BLaER1 treated with 17β-estradiol and CSF1 and Interleukin-3, amounts not matched to agents 10 nM and 100 nM (cell line): ENCODE results near the gene FZR1.

Experiments used
- H3K27ac ChIP-seq, 11 experiments: shearing (Covaris generic); formaldehyde crosslinking; 2 replicates each; pipeline ENCODE4 v1.8.1; 2022
- H3K27me3 ChIP-seq, 11 experiments: shearing (Covaris generic); formaldehyde crosslinking; 2 replicates each; pipeline ENCODE4 v1.8.1; 2022
- H3K36me3 ChIP-seq, 11 experiments: shearing (Covaris generic); formaldehyde crosslinking; 2 replicates each; pipeline ENCODE4 v1.8.1; 2022
- H3K4me1 ChIP-seq, 10 experiments: shearing (Covaris generic); formaldehyde crosslinking; 2 replicates each; pipeline ENCODE4 v1.8.1; 2022
- H3K4me2 ChIP-seq, 11 experiments: shearing (Covaris generic); formaldehyde crosslinking; 2 replicates each; pipeline ENCODE4 v1.8.1; 2022
- H3K4me3 ChIP-seq, 10 experiments: shearing (Covaris generic); formaldehyde crosslinking; 2 replicates each; pipeline ENCODE4 v1.8.1; 2022
- H3K9ac ChIP-seq, 11 experiments: shearing (Covaris generic); formaldehyde crosslinking; 2 replicates each; pipeline ENCODE4 v1.8.1; 2022
- H3K9me3 ChIP-seq, 11 experiments: shearing (Covaris generic); formaldehyde crosslinking; replicated peaks in 1 of 11; 2 replicates each; pipeline ENCODE4 v1.8.1; 2022
- H4K20me1 ChIP-seq, 11 experiments: shearing (Covaris generic); formaldehyde crosslinking; 2 replicates each; pipeline ENCODE4 v1.8.1; 2022
- Cebpa-rat ChIP-seq, 11 experiments: shearing (Covaris generic); IDR thresholded peaks; 2 replicates each; pipeline ENCODE4 v1.8.1; 2022

FZR1 gene

DNA sequence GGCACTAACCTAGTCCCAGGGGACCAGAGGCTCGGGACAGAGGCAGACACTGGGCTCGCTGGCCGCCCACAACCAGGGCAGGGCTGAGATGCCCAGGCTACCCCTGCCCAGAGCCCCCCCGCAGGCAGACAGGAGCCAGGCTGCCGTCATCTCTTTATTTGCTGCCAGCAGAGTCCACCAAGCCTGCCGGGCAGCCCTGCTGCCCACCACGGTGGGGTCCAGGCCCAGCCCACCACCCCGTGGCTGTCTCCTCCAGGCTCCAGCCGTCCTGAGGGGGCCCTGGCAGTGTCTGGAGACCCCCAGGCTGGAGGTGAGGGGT is 37.9 kb downstream of the FZR1 start:
- peaks cover 40 to 84% (median 63%) of the 10 kb centered on the region in 11 experiments; a peak in 21 of 22 replicates for H4K20me1 ChIP-seq
- peaks cover 0 to 10% (median 0%) of the 10 kb centered on the region in 10 experiments; a peak in 4 of 20 replicates for H3K4me1 ChIP-seq
- H3K27me3 ChIP-seq = no peaks in the 10 kb centered on the region
- H3K36me3 ChIP-seq = peaks cover 51 to 82% (median 66%) of the 10 kb centered on the region in 11 experiments
- no peak overlapping the region for H3K4me2 ChIP-seq
- no peak for TF ChIP-seq Cebpa-rat (IDR thresholded peaks at IDR 0.05)
- no peak overlapping the region for H3K27ac ChIP-seq
- H3K9me3 ChIP-seq = peaks cover 0 to 6% (median 0%) of the 10 kb centered on the region in 11 experiments; a peak in 4 of 22 replicates
- H3K4me3 ChIP-seq = no peak overlapping the region
- no peak overlapping the region; a peak in 1 of 22 replicates for H3K9ac ChIP-seq

DNA sequence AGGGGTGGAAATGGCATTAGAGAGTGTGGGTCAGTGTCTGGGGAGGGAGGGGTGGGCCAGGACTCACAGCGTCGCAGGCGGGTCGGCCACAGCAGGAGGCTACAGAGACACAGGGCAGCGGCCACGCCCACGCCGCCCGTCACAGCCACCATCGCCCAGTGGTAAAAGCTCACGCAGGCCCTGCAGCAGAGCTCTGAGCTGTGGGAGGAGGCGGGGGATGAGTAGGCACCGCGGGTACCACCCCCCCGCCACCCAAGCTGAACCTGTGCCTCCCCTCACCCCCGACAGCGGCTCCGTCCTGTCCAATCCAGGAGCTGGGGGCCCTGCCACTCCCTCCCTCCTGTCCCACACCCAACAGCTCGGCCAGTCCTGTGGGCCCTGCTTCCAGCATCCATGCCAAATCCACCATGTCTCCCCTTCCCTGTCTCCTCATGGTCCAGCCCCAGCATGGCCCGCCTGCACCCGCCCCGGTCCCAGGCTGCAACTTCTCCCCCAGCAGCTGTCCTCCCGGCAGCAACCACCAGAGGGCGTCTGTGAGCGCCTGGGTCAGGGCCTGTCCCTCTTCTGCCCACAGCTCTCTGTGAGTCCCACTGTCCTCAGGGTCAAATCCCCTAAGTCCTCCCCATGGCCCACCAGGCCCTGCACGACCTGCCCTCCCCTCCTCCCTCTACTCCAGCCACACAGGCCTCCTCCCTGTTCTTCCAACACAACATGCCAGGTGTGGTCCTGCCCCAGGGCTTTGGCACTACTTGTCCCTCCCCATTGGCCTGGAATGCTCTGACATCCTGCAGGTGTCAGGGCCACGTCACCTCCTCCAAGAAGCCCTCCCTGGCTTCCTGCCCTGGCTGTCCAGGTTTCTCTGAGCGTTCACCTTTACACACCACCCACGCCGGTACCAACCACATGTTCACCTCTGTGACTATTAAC is 38.9 kb downstream of the FZR1 start:
- Histone ChIP-seq H3K4me2 (no peak overlapping the region), H3K4me1 (peaks cover 0 to 12% (median 0%) of the 10 kb centered on the region in 10 experiments; a peak in 4 of 20 replicates), H3K36me3 (peaks cover 43 to 83% (median 64%) of the 10 kb centered on the region in 11 experiments), H3K9ac (no peak overlapping the region; a peak in 1 of 22 replicates), H3K4me3 (no peak overlapping the region), H4K20me1 (peaks cover 40 to 83% (median 63%) of the 10 kb centered on the region in 11 experiments; a peak in 21 of 22 replicates), H3K27ac (no peak overlapping the region), H3K27me3 (no peaks in the 10 kb centered on the region), H3K9me3 (no peaks in the 10 kb centered on the region)
- TF ChIP-seq Cebpa-rat (IDR thresholded peaks at IDR 0.05) = no peak

DNA sequence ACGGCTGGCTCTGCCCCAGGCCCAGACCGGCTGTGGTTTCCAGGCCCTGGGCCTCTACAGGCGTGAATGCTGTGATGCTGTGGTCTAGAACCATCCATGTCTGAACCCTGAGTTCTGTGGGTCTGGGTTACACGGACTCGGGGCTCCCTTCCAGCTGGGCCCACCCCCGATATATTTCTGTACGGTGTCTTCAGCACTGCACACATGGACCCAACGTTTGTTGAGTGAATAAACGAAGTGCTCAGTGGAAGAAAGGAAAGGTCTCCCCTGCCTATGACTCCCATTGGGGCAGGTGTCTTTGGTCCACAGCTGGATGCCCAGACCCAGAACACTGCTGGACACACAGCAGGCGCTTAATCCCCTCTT is 39.5 kb downstream of the FZR1 start:
- H3K4me3 ChIP-seq = no peak overlapping the region
- peaks cover 0 to 12% (median 0%) of the 10 kb centered on the region in 10 experiments; a peak in 5 of 20 replicates for H3K4me1 ChIP-seq
- H3K36me3 ChIP-seq = peaks cover 44 to 86% (median 65%) of the 10 kb centered on the region in 11 experiments
- H3K9me3 ChIP-seq = no peaks in the 10 kb centered on the region
- peaks cover 40 to 87% (median 64%) of the 10 kb centered on the region in 11 experiments; a peak in 21 of 22 replicates for H4K20me1 ChIP-seq
- H3K27me3 ChIP-seq = no peaks in the 10 kb centered on the region
- H3K9ac ChIP-seq = no peak overlapping the region; a peak in 1 of 22 replicates
- no peak overlapping the region for H3K4me2 ChIP-seq
- TF ChIP-seq Cebpa-rat (IDR thresholded peaks at IDR 0.05) = no peak
- no peak overlapping the region for H3K27ac ChIP-seq

DNA sequence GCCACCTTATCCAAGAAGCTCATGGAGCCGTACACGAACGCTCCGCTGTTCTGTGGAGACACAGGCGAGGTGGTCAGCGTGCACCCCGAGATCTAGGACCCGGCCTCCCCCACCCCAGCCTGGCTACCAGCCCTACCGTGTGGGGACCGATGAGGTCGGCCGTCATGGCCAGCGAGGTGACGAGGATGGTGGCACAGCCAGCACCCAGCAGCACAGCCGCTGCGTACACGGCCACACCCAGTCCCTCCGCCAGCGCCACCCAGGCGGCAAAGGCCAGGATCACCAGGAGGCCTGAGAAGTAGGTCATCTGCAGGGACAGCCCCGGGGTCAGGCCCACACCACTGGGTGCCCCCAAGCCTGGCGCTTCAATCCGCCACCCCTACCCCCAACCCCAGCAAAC is 40.0 kb downstream of the FZR1 start:
- H3K9ac ChIP-seq = no peak overlapping the region
- peaks cover 0 to 16% (median 3%) of the 10 kb centered on the region in 10 experiments; a peak in 9 of 20 replicates for H3K4me1 ChIP-seq
- TF ChIP-seq Cebpa-rat (IDR thresholded peaks at IDR 0.05) = no peak
- H3K27me3 ChIP-seq = no peaks in the 10 kb centered on the region
- no peaks in the 10 kb centered on the region for H3K9me3 ChIP-seq
- no peak overlapping the region for H3K27ac ChIP-seq
- no peak overlapping the region for H3K4me2 ChIP-seq
- H4K20me1 ChIP-seq = peaks cover 40 to 92% (median 69%) of the 10 kb centered on the region in 11 experiments; a peak in 21 of 22 replicates
- no peak overlapping the region for H3K4me3 ChIP-seq
- peaks cover 49 to 91% (median 70%) of the 10 kb centered on the region in 11 experiments for H3K36me3 ChIP-seq

DNA sequence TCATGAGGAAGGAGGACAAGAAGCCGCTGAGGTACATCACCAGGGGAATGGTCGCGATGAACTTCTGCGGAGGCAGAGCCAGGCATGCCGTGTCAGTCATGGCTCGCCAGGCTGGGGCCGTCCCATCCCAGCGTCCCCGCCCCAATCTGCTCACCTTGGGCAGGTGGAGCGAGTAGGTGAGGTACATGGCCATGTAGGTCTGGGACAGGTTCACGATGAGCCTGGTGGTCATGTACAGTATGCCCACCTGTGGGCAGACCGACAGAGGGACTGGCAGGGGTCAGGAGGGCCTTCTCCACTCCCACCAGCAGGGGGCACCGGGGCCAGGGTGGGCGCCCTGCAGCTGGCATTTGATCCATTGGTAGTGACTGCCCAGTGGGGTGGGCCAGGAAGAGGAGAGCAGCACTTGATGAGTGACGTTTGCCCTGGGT is 41.2 kb downstream of the FZR1 start:
- peaks cover 11 to 27% (median 15%) of the 10 kb centered on the region in 10 experiments for H3K4me1 ChIP-seq
- H3K4me2 ChIP-seq = no peak overlapping the region
- no peak overlapping the region for H3K9ac ChIP-seq
- H3K27me3 ChIP-seq = no peaks in the 10 kb centered on the region
- H3K9me3 ChIP-seq = no peaks in the 10 kb centered on the region
- H3K36me3 ChIP-seq = peaks cover 47 to 86% (median 71%) of the 10 kb centered on the region in 11 experiments
- peaks cover 40 to 97% (median 76%) of the 10 kb centered on the region in 11 experiments; a peak in 21 of 22 replicates for H4K20me1 ChIP-seq
- no peak overlapping the region for H3K27ac ChIP-seq
- no peak overlapping the region for H3K4me3 ChIP-seq
- no peak for TF ChIP-seq Cebpa-rat (IDR thresholded peaks at IDR 0.05)

DNA sequence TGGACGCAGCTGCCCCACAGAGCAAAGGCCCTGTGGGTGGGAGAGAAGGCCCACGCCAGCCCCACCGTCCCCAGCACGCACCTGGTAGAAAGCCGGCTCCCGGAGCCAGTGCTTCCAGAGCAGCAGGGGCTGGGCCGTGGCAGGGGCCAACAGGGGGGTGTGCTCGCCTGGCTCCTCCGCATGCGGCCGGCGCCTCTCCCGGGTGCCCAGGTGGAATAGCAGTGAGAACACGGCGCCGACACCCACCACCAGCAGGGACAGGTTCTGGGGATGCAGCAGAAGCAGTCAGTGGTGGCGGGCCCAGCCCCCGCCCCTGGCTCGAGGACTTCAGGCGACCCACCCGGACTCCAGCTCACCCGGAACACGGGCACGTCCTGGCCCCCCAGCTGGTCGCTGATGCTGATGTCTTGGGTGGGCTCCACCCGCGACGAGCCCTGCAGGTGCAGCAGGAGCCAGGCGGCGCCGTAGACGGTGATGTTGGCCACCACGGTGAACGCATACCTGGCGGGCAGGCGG is 41.7 kb downstream of the FZR1 start:
- H3K4me1 ChIP-seq = peaks cover 16 to 33% (median 20%) of the 10 kb centered on the region in 10 experiments
- peaks cover 42 to 81% (median 69%) of the 10 kb centered on the region in 11 experiments for H3K36me3 ChIP-seq
- H3K27ac ChIP-seq = no peak overlapping the region
- no peak for TF ChIP-seq Cebpa-rat (IDR thresholded peaks at IDR 0.05)
- peaks cover 40 to 97% (median 80%) of the 10 kb centered on the region in 11 experiments; a peak in 21 of 22 replicates for H4K20me1 ChIP-seq
- no peaks in the 10 kb centered on the region for H3K9me3 ChIP-seq
- no peak overlapping the region for H3K4me3 ChIP-seq
- H3K4me2 ChIP-seq = no peak overlapping the region
- H3K9ac ChIP-seq = no peak overlapping the region
- no peaks in the 10 kb centered on the region for H3K27me3 ChIP-seq

DNA sequence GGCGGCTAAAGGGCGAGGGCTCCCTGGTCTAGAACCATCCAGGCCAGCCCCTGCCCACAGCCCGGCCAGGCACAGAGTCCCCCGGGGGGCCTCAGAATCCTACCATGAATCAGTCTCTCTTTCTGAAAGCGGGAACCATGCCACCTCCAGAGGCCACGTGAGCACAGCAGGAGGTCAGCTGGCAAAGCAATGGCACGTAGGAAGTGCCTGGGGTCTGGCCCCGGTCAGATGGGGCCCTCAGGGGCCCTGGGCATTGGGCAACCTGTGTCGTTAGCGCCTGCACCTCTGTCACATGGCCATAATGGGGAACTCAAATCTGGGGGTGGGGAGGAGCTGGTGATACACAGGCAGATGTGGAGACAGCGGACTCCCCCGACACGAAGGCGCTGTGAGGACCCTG is 42.5 kb downstream of the FZR1 start:
- no peak overlapping the region; a peak in 1 of 22 replicates for H3K4me2 ChIP-seq
- no peaks in the 10 kb centered on the region for H3K27me3 ChIP-seq
- H3K4me1 ChIP-seq = peaks cover 24 to 40% (median 28%) of the 10 kb centered on the region in 10 experiments
- H3K9me3 ChIP-seq = no peaks in the 10 kb centered on the region
- H3K27ac ChIP-seq = no peak overlapping the region
- H3K9ac ChIP-seq = peak overlapping the region in 3 of 11 experiments; percentile 8 to 42 (median 20); a peak in 1 of 22 replicates
- no peak overlapping the region for H3K4me3 ChIP-seq
- H4K20me1 ChIP-seq = peaks cover 40 to 96% (median 79%) of the 10 kb centered on the region in 11 experiments; a peak in 21 of 22 replicates
- H3K36me3 ChIP-seq = peaks cover 38 to 73% (median 64%) of the 10 kb centered on the region in 11 experiments
- no peak for TF ChIP-seq Cebpa-rat (IDR thresholded peaks at IDR 0.05)

DNA sequence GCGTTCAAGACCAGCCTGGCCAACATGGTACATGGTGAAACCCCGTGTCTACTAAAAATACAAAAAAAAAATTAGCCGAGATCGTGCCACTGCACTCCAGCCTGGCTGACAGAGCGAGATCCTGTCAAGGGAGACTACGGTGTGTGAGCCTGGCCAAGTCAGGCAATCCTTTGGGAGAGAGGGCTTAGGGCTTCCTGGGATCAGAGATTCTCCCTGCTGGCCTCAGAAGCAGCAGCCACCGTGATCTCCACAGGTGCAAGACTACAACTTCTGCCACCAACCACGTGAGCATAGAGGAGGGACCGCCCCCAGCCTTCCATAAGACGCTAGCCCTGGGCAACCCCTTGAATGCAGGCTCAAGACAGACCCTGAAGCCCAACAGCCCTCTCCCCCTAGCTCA is 43.7 kb downstream of the FZR1 start:
- Histone ChIP-seq H3K27me3 (no peaks in the 10 kb centered on the region), H3K9ac (peak overlapping the region in 1 of 11 experiments; percentile 21; a peak in 1 of 22 replicates), H3K27ac (no peak overlapping the region), H3K36me3 (peaks cover 30 to 61% (median 54%) of the 10 kb centered on the region in 11 experiments), H3K4me1 (peaks cover 36 to 52% (median 40%) of the 10 kb centered on the region in 10 experiments), H4K20me1 (peaks cover 29 to 96% (median 72%) of the 10 kb centered on the region in 11 experiments; a peak in 21 of 22 replicates), H3K9me3 (no peaks in the 10 kb centered on the region), H3K4me3 (no peak overlapping the region), H3K4me2 (no peak overlapping the region)
- TF ChIP-seq Cebpa-rat (IDR thresholded peaks at IDR 0.05) = no peak
